OCI-LY7 (cell line): ENCODE results near the gene EYS. TPM values are rescaled to one million over a fixed set of nuclear protein-coding genes. Genes with fewer than 3 reads are reported as not detected.

ENCODE experiments used
- BruUV-seq: library from RNA; stranded (reverse); fragments of 400-500 nt; replicated peaks from 2 replicates; lab custom pipeline; 2021; lab: Mats Ljungman, UMichigan
- CTCF ChIA-PET: fragments of 300-600 bp; sonication (Branson Sonifier 250); formaldehyde crosslinking; loops from one replicate; lab custom pipeline; 2022; ENCODE audit warnings: antibody characterized with exemption; ENCODE audit not compliant: unreplicated experiment; lab: Charles Lee
- POLR2A ChIA-PET: fragments of 300-600 bp; sonication (Branson Sonifier 250); formaldehyde crosslinking; loops from one replicate; lab custom pipeline; 2022; ENCODE audit warnings: antibody characterized with exemption; lab: Charles Lee
- DNase-seq: peaks from one replicate; pipeline ENCODE4 v3.0.0-alpha.2; 2015; ENCODE audit warnings: low spot score
- H2AFZ ChIP-seq: fragments of 200-600 bp; sonication (generic), shearing (Covaris generic); 2 replicates; pipeline ENCODE4 v1.6.1; 2014; ENCODE audit warnings: mild to moderate bottlenecking, antibody characterized with exemption, low read length, moderate library complexity
- H3K27ac ChIP-seq: fragments of 200-600 bp; sonication (generic); 2 replicates; pipeline ENCODE4 v1.5.1; 2014; ENCODE audit warnings: mixed run types, low read depth, mild to moderate bottlenecking, moderate library complexity, low read length, inconsistent platforms; ENCODE audit not compliant: poor library complexity, severe bottlenecking
- H3K36me3 ChIP-seq: fragments of 200-600 bp; sonication (generic); 2 replicates; pipeline ENCODE4 v1.6.1; 2014; ENCODE audit warnings: mild to moderate bottlenecking, antibody characterized with exemption, low read length, moderate library complexity, mixed read lengths; ENCODE audit not compliant: insufficient read depth
- H3K4me1 ChIP-seq: fragments of 200-600 bp; sonication (generic); 2 replicates; pipeline ENCODE4 v1.5.1; 2014; ENCODE audit warnings: mild to moderate bottlenecking, low read length; ENCODE audit not compliant: insufficient read depth, poor library complexity, severe bottlenecking
- H3K4me2 ChIP-seq: fragments of 200-600 bp; sonication (generic); 2 replicates; pipeline ENCODE4 v1.6.1; 2014; ENCODE audit warnings: mild to moderate bottlenecking, low read length
- H3K4me3 ChIP-seq: fragments of 200-600 bp; sonication (generic); 2 replicates; pipeline ENCODE4 v1.5.1; 2014; ENCODE audit warnings: mild to moderate bottlenecking, low read depth, low read length; ENCODE audit not compliant: poor library complexity, severe bottlenecking
- H3K79me2 ChIP-seq: fragments of 200-600 bp; sonication (generic); 2 replicates; pipeline ENCODE4 v1.6.1; 2016; ENCODE audit warnings: low read depth, mild to moderate bottlenecking, low read length, moderate library complexity, mixed read lengths; ENCODE audit not compliant: insufficient read depth
- H3K9me2 ChIP-seq: fragments of 200-600 bp; sonication (generic); 2 replicates; pipeline ENCODE4 v1.6.1; 2016; ENCODE audit warnings: mild to moderate bottlenecking, low read length, mixed read lengths; ENCODE audit not compliant: insufficient read depth
- H3K9me3 ChIP-seq: fragments of 200-600 bp; sonication (generic); 2 replicates; pipeline ENCODE4 v1.6.1; 2014; ENCODE audit warnings: mild to moderate bottlenecking, mixed run types, low read length, mixed read lengths
- H4K20me1 ChIP-seq: fragments of 200-600 bp; sonication (generic); 2 replicates; pipeline ENCODE4 v1.6.1; 2014; ENCODE audit warnings: mild to moderate bottlenecking, antibody characterized with exemption, low read length, moderate library complexity, mixed read lengths; ENCODE audit not compliant: insufficient read depth
- CTCF ChIP-seq: fragments of 200-600 bp; sonication (generic); conservative IDR thresholded peaks from 2 replicates; pipeline ENCODE4 v1.5.1; 2014; ENCODE audit warnings: mild to moderate bottlenecking, antibody characterized with exemption, low read length, moderate library complexity, mixed read lengths
- EZH2phosphoT487 ChIP-seq: fragments of 200-600 bp; sonication (generic); IDR thresholded peaks from 2 replicates; pipeline ENCODE4 v1.6.1; 2018; ENCODE audit warnings: low read depth, borderline replicate concordance, mild to moderate bottlenecking, mixed run types, antibody characterized with exemption, low read length, moderate library complexity, mixed read lengths
- intact Hi-C: fragments of 100-400 bp; cut with micrococcal nuclease; formaldehyde crosslinking; loops from one replicate; pipeline ENCODE4 v1.10.0; 2022; ENCODE audit not compliant: unreplicated experiment
- total RNA-seq, 2 experiments: library from RNA; depleted of rRNA in 1 of 2; stranded (reverse); fragments of >200 nt in 1 of 2; shearing (Covaris generic) in 1 of 2; gene quantifications; 2 replicates each; pipeline ENCODE4 v1.2.3, GENCODE V29; 2014 to 2022

The EYS gene
- total RNA-seq, 2 experiments from 2014 or later: not detected

- POLR2A ChIA-PET: no interaction called here
- H2AFZ ChIP-seq: no peak overlapping the region
- no peaks in the 10 kb centered on the region for H3K36me3 ChIP-seq
- CTCF ChIA-PET: no interaction called here
- intact Hi-C loops: no loop called here
- no peaks in the 10 kb centered on the region for H3K9me3 ChIP-seq
- no TSS peak for BruUV-seq
- H3K9me2 ChIP-seq: no peaks in the 10 kb centered on the region
- H3K4me2 ChIP-seq: no peak overlapping the region
- H3K4me1 ChIP-seq: no peaks in the 10 kb centered on the region
- TF ChIP-seq CTCF (no peak), EZH2phosphoT487 (no peak)
- no peak overlapping the region for H3K4me3 ChIP-seq
- no peak overlapping the region for H3K27ac ChIP-seq
- H3K79me2 ChIP-seq: no peaks in the 10 kb centered on the region
- no peak for DNase-seq
- H4K20me1 ChIP-seq: no peaks in the 10 kb centered on the region
These were observed 1443.2 kb downstream of the EYS start for GRCh38 chr6:64263778-64264177.

- H3K27ac ChIP-seq: no peak overlapping the region
- CTCF ChIA-PET: no interaction called here
These were observed 1447.7 kb downstream of the EYS start for GRCh38 chr6:64259372-64259771.

More at GRCh38 chr6:64259372-64259771, 1447.7 kb downstream of the EYS start:
- no peak for DNase-seq
- POLR2A ChIA-PET: no interaction called here
- intact Hi-C loops: no loop called here
- Histone ChIP-seq H3K79me2 (no peaks in the 10 kb centered on the region), H3K9me3 (no peaks in the 10 kb centered on the region), H4K20me1 (no peaks in the 10 kb centered on the region), H3K36me3 (no peaks in the 10 kb centered on the region), H3K4me2 (no peak overlapping the region), H3K9me2 (no peaks in the 10 kb centered on the region), H3K4me3 (no peak overlapping the region), H3K4me1 (no peaks in the 10 kb centered on the region), H2AFZ (no peak overlapping the region)
- TF ChIP-seq CTCF (no peak), EZH2phosphoT487 (no peak)
- no TSS peak for BruUV-seq
